Fibroblast of pulmonary artery (primary cell): Measurements from ENCODE around the gene PRKAR2A.

Source experiments
- DNase-seq: peaks from one replicate; pipeline ENCODE4 v3.0.0-alpha.2; 2010; ENCODE audit warnings: low read depth
- H3K4me3 ChIP-seq: replicated peaks from 2 replicates; pipeline ENCODE4 v1.5.1; 2011; ENCODE audit warnings: low read depth, mild to moderate bottlenecking, control low read depth, low read length, moderate library complexity
- CTCF ChIP-seq: IDR thresholded peaks from 2 replicates; pipeline ENCODE4 v1.5.1; 2011; ENCODE audit warnings: mild to moderate bottlenecking, control low read depth, low read length, inconsistent platforms; ENCODE audit errors: missing control alignments

The PRKAR2A gene

DNA sequence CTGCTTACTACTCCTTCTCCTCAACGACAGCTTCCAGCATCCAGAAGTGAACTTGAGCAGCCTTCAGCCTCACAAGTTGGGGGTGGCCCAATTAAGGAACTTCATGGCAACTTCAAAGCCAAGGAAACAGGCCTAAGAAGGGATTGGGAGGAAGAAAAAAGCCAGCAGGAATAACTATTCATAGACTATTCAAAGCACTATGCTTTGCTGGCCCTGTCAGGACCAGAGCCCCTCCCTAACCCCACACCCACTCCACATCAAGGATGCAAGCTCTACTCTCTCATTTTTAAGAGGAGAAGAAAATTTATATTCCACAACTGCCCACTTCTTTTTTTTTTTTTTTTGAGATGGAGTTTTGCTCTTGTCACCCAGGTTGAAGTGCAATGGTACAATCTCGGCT, 10.0 kb upstream of the PRKAR2A start:
- DNase-seq = no peak
- no peak for TF ChIP-seq CTCF
- H3K4me3 ChIP-seq = no peak overlapping the region

GRCh38 chr3:48856469-48856868, 8.8 kb upstream of the PRKAR2A start:
- DNase-seq = no peak
- TF ChIP-seq CTCF = no peak
- no peak overlapping the region for H3K4me3 ChIP-seq

DNA sequence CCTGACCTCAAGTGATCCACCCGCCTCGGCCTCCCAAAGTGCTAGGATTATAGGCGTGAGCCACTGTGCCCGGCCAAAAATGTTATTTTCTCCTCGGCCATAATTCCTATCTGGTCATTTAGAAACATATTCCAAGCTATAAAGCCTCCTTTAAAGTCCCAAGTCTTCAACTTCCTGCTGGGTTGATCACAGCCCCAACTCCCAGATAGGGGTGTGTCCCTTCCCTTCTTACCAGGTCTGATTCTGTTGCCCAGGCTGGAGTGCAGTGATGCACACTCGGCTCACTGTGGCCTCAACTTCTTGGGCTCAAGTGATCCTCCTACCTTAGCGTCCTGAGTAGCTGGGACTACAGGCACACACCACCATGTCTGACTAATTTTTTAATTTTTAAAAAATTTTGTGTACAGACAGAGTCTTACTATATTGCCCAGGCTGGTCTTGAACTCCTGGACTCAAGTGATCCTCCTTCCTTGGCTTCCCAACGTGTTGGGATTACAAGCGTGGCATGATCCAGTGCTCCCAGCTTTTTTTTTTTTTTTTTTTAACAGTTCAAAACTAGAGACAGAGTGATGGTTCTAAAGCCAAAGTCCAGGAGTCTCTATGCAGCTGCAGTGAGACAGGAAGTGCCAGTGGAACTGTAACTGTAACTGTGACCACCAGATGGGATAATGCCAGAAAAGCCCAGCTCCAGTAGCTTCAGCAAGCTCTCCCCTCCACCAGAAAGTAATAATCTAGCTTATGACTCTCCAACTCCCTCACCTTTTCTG, 8.2 kb upstream of the PRKAR2A start:
- no peak overlapping the region for H3K4me3 ChIP-seq
- TF ChIP-seq CTCF = no peak
- no peak for DNase-seq

DNA sequence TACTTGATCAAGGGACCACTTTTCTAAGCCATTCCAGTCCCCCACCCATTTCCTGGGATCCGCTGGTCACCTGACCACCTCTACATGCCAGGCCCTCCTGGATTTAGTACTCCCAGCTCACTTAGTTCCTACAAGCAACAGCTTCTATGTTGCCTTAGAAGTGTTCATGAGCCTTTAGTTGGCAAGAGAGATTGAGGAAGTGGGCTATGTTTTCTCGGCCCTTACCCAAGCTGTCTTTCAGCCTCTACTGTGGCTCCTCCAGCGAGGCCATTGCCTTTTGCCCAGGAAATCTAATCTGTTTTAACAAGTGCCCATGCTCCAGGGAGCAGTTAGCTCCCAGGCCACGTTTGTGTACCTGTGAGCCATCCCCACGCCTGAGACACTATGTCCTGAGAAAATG, 4.5 kb upstream of the PRKAR2A start:
- no peak for DNase-seq
- no peak overlapping the region for H3K4me3 ChIP-seq
- TF ChIP-seq CTCF = no peak

DNA sequence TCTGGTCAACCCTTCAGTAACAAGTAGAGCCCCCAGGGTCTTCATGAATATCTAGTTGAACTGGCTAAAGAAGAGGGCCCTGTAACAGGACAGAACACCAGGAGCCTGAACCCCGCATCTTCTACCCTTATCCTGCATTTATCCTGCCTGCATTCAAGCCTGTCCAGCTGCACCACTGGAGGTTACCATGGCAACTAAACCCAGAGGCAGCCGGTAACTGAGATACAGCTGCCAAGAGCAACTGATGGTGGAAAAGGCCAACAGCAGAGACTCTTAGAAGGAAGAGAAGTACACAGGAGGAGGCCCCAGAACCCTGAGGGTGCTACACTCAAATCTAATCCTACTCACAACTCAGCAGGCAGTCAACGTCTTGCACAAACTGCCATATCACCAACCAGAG, 3.7 kb upstream of the PRKAR2A start:
- H3K4me3 ChIP-seq = no peak overlapping the region
- TF ChIP-seq CTCF = no peak
- peak; percentile 46 for DNase-seq

GRCh38 chr3:48848816-48849515, 1.3 kb upstream of the PRKAR2A start:
- no peak for DNase-seq
- H3K4me3 ChIP-seq = no peak overlapping the region
- no peak for TF ChIP-seq CTCF

GRCh38 chr3:48847053-48847503, 596 bp downstream of the PRKAR2A start:
- H3K4me3 ChIP-seq = peak overlapping the region; percentile 77
- DNase-seq = peak; percentile 79
- no peak for TF ChIP-seq CTCF
